BJ (cell line): ENCODE results near the gene STT3B. TPM values are rescaled to one million over a fixed set of nuclear protein-coding genes. Genes with fewer than 3 reads are reported as not detected.

Experiments
- CTCF ChIA-PET: fragments of 350-600 bp; formaldehyde crosslinking; extraction: SDS; loops from one replicate; lab custom pipeline; 2021; ENCODE audit warnings: antibody characterized with exemption, inconsistent platforms; lab: Yijun Ruan, JAX
- POLR2A ChIA-PET: fragments of 300-600 bp; sonication (Branson Sonifier 250); formaldehyde crosslinking; extraction: SDS; loops from one replicate; lab custom pipeline; 2021; ENCODE audit warnings: antibody characterized with exemption; lab: Charles Lee
- DNase-seq: peaks from one replicate; pipeline ENCODE4 v3.0.0-alpha.2; 2011; ENCODE audit warnings: low read depth
- H3K27me3 ChIP-seq: 2 replicates; pipeline ENCODE4 v1.6.0; 2011; ENCODE audit warnings: low read length; ENCODE audit not compliant: control insufficient read depth, insufficient read depth
- H3K36me3 ChIP-seq: 2 replicates; pipeline ENCODE4 v1.5.1; 2011; ENCODE audit warnings: low read length; ENCODE audit not compliant: control insufficient read depth, insufficient read depth
- H3K4me3 ChIP-seq: 2 replicates; pipeline ENCODE4 v1.5.1; 2011; ENCODE audit warnings: low read depth, mild to moderate bottlenecking, control low read depth, low read length
- CTCF ChIP-seq: IDR thresholded peaks from 2 replicates; pipeline ENCODE4 v1.5.1; 2011; ENCODE audit warnings: low read depth, mild to moderate bottlenecking, control low read depth, inconsistent platforms, low read length, moderate library complexity; ENCODE audit not compliant: insufficient read depth
- polyA plus RNA-seq: library from polyadenylated mRNA; depleted of rRNA; stranded (reverse); fragments of >200 nt; gene quantifications from 2 replicates; pipeline ENCODE4 v1.2.3, GENCODE V29; 2011

Gene STT3B
- polyA plus RNA-seq, 1 experiment = 39.7 TPM

GRCh38 chr3:31645256-31645655 lies 112.5 kb downstream of the STT3B start:
- TF ChIP-seq CTCF = no peak
- CTCF ChIA-PET = no interaction called here
- DNase-seq = no peak
- no peak overlapping the region for H3K4me3 ChIP-seq
- POLR2A ChIA-PET = no interaction called here
- no peaks in the 10 kb centered on the region for H3K27me3 ChIP-seq
- peaks cover 2% of the 10 kb centered on the region for H3K36me3 ChIP-seq

GRCh38 chr3:31648286-31648968 lies 115.7 kb downstream of the STT3B start:
- no peak overlapping the region for H3K4me3 ChIP-seq
- H3K27me3 ChIP-seq = no peaks in the 10 kb centered on the region
- POLR2A ChIA-PET = no interaction called here
- no peak for TF ChIP-seq CTCF
- CTCF ChIA-PET = no interaction called here
- peaks cover 2% of the 10 kb centered on the region for H3K36me3 ChIP-seq
- no peak for DNase-seq

GRCh38 chr3:31652296-31652695 lies 119.6 kb downstream of the STT3B start:
- Histone ChIP-seq H3K36me3 (peaks cover 2% of the 10 kb centered on the region), H3K4me3 (no peak overlapping the region), H3K27me3 (no peaks in the 10 kb centered on the region)
- TF ChIP-seq CTCF = no peak
- ChIA-PET CTCF (no interaction called here), POLR2A (no interaction called here)
- DNase-seq = no peak

GRCh38 chr3:31653464-31653863 lies 120.7 kb downstream of the STT3B start:
- ChIA-PET CTCF (interaction anchor here (0.7 kb wide), 1 partner anchor 500 kb away, joined by 3 read pairs; no protein-coding TSS in a partner anchor), POLR2A (no interaction called here)
- no peaks in the 10 kb centered on the region for H3K27me3 ChIP-seq
- TF ChIP-seq CTCF = no peak
- H3K36me3 ChIP-seq = peaks cover 1% of the 10 kb centered on the region; the same call in 1 of the 2 replicates
- H3K4me3 ChIP-seq = no peak overlapping the region
- no peak for DNase-seq

GRCh38 chr3:31654998-31655397 lies 122.3 kb downstream of the STT3B start:
- no peaks in the 10 kb centered on the region for H3K27me3 ChIP-seq
- H3K4me3 ChIP-seq = no peak overlapping the region
- no peak for TF ChIP-seq CTCF
- DNase-seq = no peak
- no peaks in the 10 kb centered on the region for H3K36me3 ChIP-seq
- ChIA-PET CTCF (no interaction called here), POLR2A (no interaction called here)
